GM18526 (cell line): Measurements from ENCODE around the gene PGLYRP4.

Experiments used
- POLR2A ChIP-seq: IDR thresholded peaks from 3 replicates; pipeline ENCODE4 v1.6.1; 2011; ENCODE audit not compliant: insufficient read length; ENCODE audit errors: extremely low read depth

PGLYRP4 gene

GRCh38 chr1:153339802-153340201, 8.8 kb downstream of the PGLYRP4 start:
- TF ChIP-seq POLR2A, result no peak

- TF ChIP-seq POLR2A, result no peak
Observed at GRCh38 chr1:153337980-153338853, 10.4 kb downstream of the PGLYRP4 start.

- no peak for TF ChIP-seq POLR2A
Observed at GRCh38 chr1:153336650-153337049, 12.0 kb downstream of the PGLYRP4 start.

- no peak for TF ChIP-seq POLR2A
Observed at GRCh38 chr1:153333902-153334301, 14.7 kb downstream of the PGLYRP4 start.

- TF ChIP-seq POLR2A, result no peak
Observed at GRCh38 chr1:153324912-153325311, 23.7 kb downstream of the PGLYRP4 start.

- TF ChIP-seq POLR2A, result no peak
Observed at GRCh38 chr1:153322568-153322967, 26.1 kb downstream of the PGLYRP4 start.

GRCh38 chr1:153313288-153313687, 35.4 kb downstream of the PGLYRP4 start:
- TF ChIP-seq POLR2A, result no peak

GRCh38 chr1:153312570-153313186, 36.0 kb downstream of the PGLYRP4 start, which contains the start of gene PGLYRP3:
PGLYRP3 (minus strand) TSS chr1:153312952; CDS start chr1:153310665, 2,287 bp downstream.
- TF ChIP-seq POLR2A, result no peak

GRCh38 chr1:153310526-153310925, 38.1 kb downstream of the PGLYRP4 start:
- no peak for TF ChIP-seq POLR2A

GRCh38 chr1:153309441-153309840, 39.2 kb downstream of the PGLYRP4 start:
- no peak for TF ChIP-seq POLR2A

- no peak for TF ChIP-seq POLR2A
Observed at GRCh38 chr1:153308540-153308939, 40.1 kb downstream of the PGLYRP4 start.

- TF ChIP-seq POLR2A, result no peak
Observed at GRCh38 chr1:153307221-153307600, 41.4 kb downstream of the PGLYRP4 start.

GRCh38 chr1:153306303-153307220, 42.1 kb downstream of the PGLYRP4 start:
- TF ChIP-seq POLR2A, result no peak

- TF ChIP-seq POLR2A, result no peak
Observed at GRCh38 chr1:153305682-153306081, 43.0 kb downstream of the PGLYRP4 start.

- TF ChIP-seq POLR2A, result no peak
Observed at GRCh38 chr1:153302308-153302707, 46.3 kb downstream of the PGLYRP4 start.
